ENCODE measurements around the gene PEX11A. TPM values are rescaled to one million over a fixed set of nuclear protein-coding genes. Genes with fewer than 3 reads are reported as not detected.

The PEX11A gene
- total RNA-seq, 2 donors from 2014 or later = 2.7 to 4.0 TPM

- 83 to 100% methylated on average over 1 to 2 of the region's 2 CpGs for WGBS, 2 experiments (ENCODE audit: insufficient coverage in 1 of 2, insufficient read length in 1 of 2)
- Mint-ChIP-seq H3K4me3 (no peak overlapping the region), H3K36me3 (ENCODE audit: low read depth) (no peaks in the 10 kb centered on the region), H3K4me1 (peaks cover 3% of the 10 kb centered on the region), H3K9me3 (no peaks in the 10 kb centered on the region), H3K27ac (no peak overlapping the region), H3K27me3 (ENCODE audit: insufficient read depth) (peaks cover 53% of the 10 kb centered on the region)
- Histone ChIP-seq H3K27ac (ENCODE audit: low read depth, low read length) (no peak overlapping the region), H3K4me1 (ENCODE audit: control insufficient read depth, insufficient read depth, low read length) (no peaks in the 10 kb centered on the region), H3K4me3 (ENCODE audit: low read length) (no peak overlapping the region), H3K36me3 (ENCODE audit: control insufficient read depth, insufficient read depth, low read length) (no peaks in the 10 kb centered on the region), H3K27me3 (ENCODE audit: control insufficient read depth, insufficient read depth, low read length, poor library complexity, severe bottlenecking) (peaks cover 24% of the 10 kb centered on the region), H3K9ac (ENCODE audit: extremely low read depth, low read length, poor library complexity, severe bottlenecking) (no peak overlapping the region), H3K9me3 (ENCODE audit: control insufficient read depth, low read length) (no peaks in the 10 kb centered on the region)
- no peak for TF ChIP-seq CTCF (conservative IDR thresholded peaks at IDR 0.05)
- no peak for DNase-seq
Measured at GRCh38 chr15:89660556-89660955, 30.0 kb downstream of the PEX11A start.

GRCh38 chr15:89659295-89659694, 31.3 kb downstream of the PEX11A start:
- TF ChIP-seq CTCF (conservative IDR thresholded peaks at IDR 0.05) = no peak
- Histone ChIP-seq H3K4me3 (ENCODE audit: low read length) (no peak overlapping the region), H3K9me3 (ENCODE audit: control insufficient read depth, low read length) (no peaks in the 10 kb centered on the region), H3K9ac (ENCODE audit: extremely low read depth, low read length, poor library complexity, severe bottlenecking) (no peak overlapping the region), H3K27me3 (ENCODE audit: control insufficient read depth, insufficient read depth, low read length, poor library complexity, severe bottlenecking) (peaks cover 15% of the 10 kb centered on the region), H3K36me3 (ENCODE audit: control insufficient read depth, insufficient read depth, low read length) (no peaks in the 10 kb centered on the region), H3K4me1 (ENCODE audit: control insufficient read depth, insufficient read depth, low read length) (no peaks in the 10 kb centered on the region), H3K27ac (ENCODE audit: low read depth, low read length) (no peak overlapping the region)
- no peaks in the 10 kb centered on the region for H3K9me3 Mint-ChIP-seq
- H3K27ac Mint-ChIP-seq = no peak overlapping the region
- peaks cover 50% of the 10 kb centered on the region for H3K27me3 Mint-ChIP-seq (ENCODE audit: insufficient read depth)
- no peak for DNase-seq
- peaks cover 2% of the 10 kb centered on the region for H3K36me3 Mint-ChIP-seq (ENCODE audit: low read depth)
- H3K4me3 Mint-ChIP-seq = no peak overlapping the region
- 95 to 100% methylated on average over 1 to 2 of the region's 2 CpGs for WGBS, 2 experiments (ENCODE audit: insufficient coverage in 1 of 2, insufficient read length in 1 of 2)
- H3K4me1 Mint-ChIP-seq = peaks cover 9% of the 10 kb centered on the region

GRCh38 chr15:89657686-89658200, 32.8 kb downstream of the PEX11A start:
- DNase-seq = no peak
- H3K27ac Mint-ChIP-seq = no peak overlapping the region
- Histone ChIP-seq H3K9ac (ENCODE audit: extremely low read depth, low read length, poor library complexity, severe bottlenecking) (no peak overlapping the region), H3K27me3 (ENCODE audit: control insufficient read depth, insufficient read depth, low read length, poor library complexity, severe bottlenecking) (peaks cover 14% of the 10 kb centered on the region), H3K36me3 (ENCODE audit: control insufficient read depth, insufficient read depth, low read length) (no peaks in the 10 kb centered on the region), H3K27ac (ENCODE audit: low read depth, low read length) (no peak overlapping the region), H3K4me1 (ENCODE audit: control insufficient read depth, insufficient read depth, low read length) (no peaks in the 10 kb centered on the region), H3K9me3 (ENCODE audit: control insufficient read depth, low read length) (no peaks in the 10 kb centered on the region), H3K4me3 (ENCODE audit: low read length) (no peak overlapping the region)
- 88 to 94% methylated on average over 5 of the region's 5 CpGs for whole genome bisulfite sequencing, 2 experiments (ENCODE audit: insufficient coverage in 1 of 2, insufficient read length in 1 of 2)
- H3K4me1 Mint-ChIP-seq = peaks cover 10% of the 10 kb centered on the region
- peaks cover 8% of the 10 kb centered on the region for H3K36me3 Mint-ChIP-seq (ENCODE audit: low read depth)
- no peak overlapping the region for H3K4me3 Mint-ChIP-seq
- H3K9me3 Mint-ChIP-seq = no peaks in the 10 kb centered on the region
- TF ChIP-seq CTCF (conservative IDR thresholded peaks at IDR 0.05) = no peak
- H3K27me3 Mint-ChIP-seq (ENCODE audit: insufficient read depth) = peaks cover 45% of the 10 kb centered on the region

All from endodermal cell (in vitro differentiated cells).